Inferior parietal cortex (tissue), 1 donor: Measurements from ENCODE around the gene CHST13.
A peak's percentile ranks its signal among the peaks of the same experiment; 100 is the strongest.

Experiments
- DNase-seq: peaks from one replicate; pipeline ENCODE4 v3.0.0-alpha.2; 2016; ENCODE audit errors: extremely low spot score

Gene CHST13

GRCh38 chr3:126488185-126488584 is 35.8 kb upstream of the CHST13 start:
- no peak for DNase-seq

GRCh38 chr3:126488886-126489569 is 34.9 kb upstream of the CHST13 start:
- DNase-seq: no peak

- DNase-seq: no peak
Observed at GRCh38 chr3:126490619-126491018, 33.3 kb upstream of the CHST13 start.

- no peak for DNase-seq
Observed at GRCh38 chr3:126491221-126492013, 32.5 kb upstream of the CHST13 start.

GRCh38 chr3:126493051-126493450 is 30.9 kb upstream of the CHST13 start:
- DNase-seq: no peak

GRCh38 chr3:126493739-126494138 is 30.2 kb upstream of the CHST13 start:
- peak; percentile 20 for DNase-seq

- no peak for DNase-seq
Observed at GRCh38 chr3:126494204-126494969, 29.6 kb upstream of the CHST13 start.

GRCh38 chr3:126494970-126495230 is 29.1 kb upstream of the CHST13 start:
- no peak for DNase-seq

- no peak for DNase-seq
Observed at GRCh38 chr3:126495786-126496185, 28.2 kb upstream of the CHST13 start.

- DNase-seq: no peak
Observed at GRCh38 chr3:126496894-126497850, 26.8 kb upstream of the CHST13 start.

GRCh38 chr3:126497956-126498355 is 26.0 kb upstream of the CHST13 start:
- no peak for DNase-seq

- DNase-seq: no peak
Observed at GRCh38 chr3:126498461-126498860, 25.5 kb upstream of the CHST13 start.

- no peak for DNase-seq
Observed at GRCh38 chr3:126498929-126499328, 25.0 kb upstream of the CHST13 start.

- DNase-seq: no peak
Observed at GRCh38 chr3:126499401-126499800, 24.6 kb upstream of the CHST13 start.

- no peak for DNase-seq
Observed at GRCh38 chr3:126500016-126500415, 23.9 kb upstream of the CHST13 start.

GRCh38 chr3:126501054-126501453 is 22.9 kb upstream of the CHST13 start:
- DNase-seq: no peak

- DNase-seq: no peak
Observed at GRCh38 chr3:126501736-126502135, 22.2 kb upstream of the CHST13 start.

- DNase-seq: no peak
Observed at GRCh38 chr3:126502656-126503055, 21.3 kb upstream of the CHST13 start.

- DNase-seq: no peak
Observed at GRCh38 chr3:126503701-126504100, 20.3 kb upstream of the CHST13 start.

GRCh38 chr3:126507886-126508285 is 16.1 kb upstream of the CHST13 start:
- no peak for DNase-seq

- DNase-seq: no peak
Observed at GRCh38 chr3:126508564-126508964, 15.4 kb upstream of the CHST13 start.
